LNCaP clone FGC (cell line): ENCODE measurements around the gene GTSF1L.

ENCODE experiments used
- DNase-seq: peaks from one replicate; pipeline ENCODE4 v3.0.0-alpha.2; 2011; ENCODE audit warnings: low read depth
- H3K4me3 ChIP-seq: 2 replicates; pipeline ENCODE4 v1.5.1; 2011; ENCODE audit warnings: mild to moderate bottlenecking, low read depth, low read length, control low read depth
- CTCF ChIP-seq: IDR thresholded peaks from 2 replicates; pipeline ENCODE4 v1.5.1; 2012; ENCODE audit warnings: mild to moderate bottlenecking; ENCODE audit not compliant: control insufficient read depth, insufficient read depth; ENCODE audit errors: extremely low read depth

GTSF1L gene

DNA sequence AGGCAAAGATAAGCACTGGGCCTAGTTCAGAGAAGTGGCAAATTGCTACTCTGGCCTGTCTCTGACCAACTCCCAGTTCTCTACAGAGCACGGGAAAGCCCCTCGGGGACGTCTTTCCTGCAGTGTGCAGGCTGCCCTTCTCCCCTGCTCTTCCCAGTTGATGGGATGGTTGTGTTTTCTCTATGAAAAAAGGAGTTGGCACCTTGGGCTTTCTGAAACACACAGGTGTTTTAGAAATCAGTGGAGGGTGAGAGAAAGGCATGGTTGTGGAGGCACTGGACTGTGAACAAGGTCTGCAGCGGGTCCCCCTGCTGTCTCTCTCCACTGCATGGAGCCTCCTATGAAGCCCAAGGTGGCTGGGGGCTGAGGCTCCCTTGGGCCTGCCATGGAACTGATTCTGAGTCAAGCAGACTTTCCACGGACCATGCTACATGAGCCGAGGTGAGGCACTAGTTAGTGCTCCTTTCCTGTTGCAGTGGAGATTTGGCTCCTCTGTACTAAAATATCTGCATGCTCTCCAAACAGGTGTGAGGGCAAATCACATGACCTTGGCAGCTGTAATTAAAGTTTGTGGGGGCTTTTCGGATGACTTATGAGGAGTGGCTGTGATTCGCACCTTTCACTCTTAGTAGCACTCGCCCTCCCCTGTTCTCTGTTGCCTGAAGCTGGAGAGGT lies 16.3 kb downstream of the GTSF1L start:
- H3K4me3 ChIP-seq = no peak overlapping the region
- no peak for TF ChIP-seq CTCF
- DNase-seq = no peak

DNA sequence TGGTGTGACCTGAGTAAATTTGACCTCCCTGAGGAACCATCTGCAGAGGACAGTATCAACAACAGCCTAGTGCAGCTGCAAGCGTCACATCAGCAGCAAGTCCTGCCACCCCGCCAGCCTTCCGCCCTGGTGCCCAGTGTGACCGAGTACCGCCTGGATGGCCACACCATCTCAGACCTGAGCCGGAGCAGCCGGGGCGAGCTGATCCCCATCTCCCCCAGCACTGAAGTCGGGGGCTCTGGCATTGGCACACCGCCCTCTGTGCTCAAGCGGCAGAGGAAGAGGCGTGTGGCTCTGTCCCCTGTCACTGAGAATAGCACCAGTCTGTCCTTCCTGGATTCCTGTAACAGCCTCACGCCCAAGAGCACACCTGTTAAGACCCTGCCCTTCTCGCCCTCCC lies 24.3 kb downstream of the GTSF1L start:
- no peak for DNase-seq
- no peak overlapping the region for H3K4me3 ChIP-seq
- TF ChIP-seq CTCF = no peak

DNA sequence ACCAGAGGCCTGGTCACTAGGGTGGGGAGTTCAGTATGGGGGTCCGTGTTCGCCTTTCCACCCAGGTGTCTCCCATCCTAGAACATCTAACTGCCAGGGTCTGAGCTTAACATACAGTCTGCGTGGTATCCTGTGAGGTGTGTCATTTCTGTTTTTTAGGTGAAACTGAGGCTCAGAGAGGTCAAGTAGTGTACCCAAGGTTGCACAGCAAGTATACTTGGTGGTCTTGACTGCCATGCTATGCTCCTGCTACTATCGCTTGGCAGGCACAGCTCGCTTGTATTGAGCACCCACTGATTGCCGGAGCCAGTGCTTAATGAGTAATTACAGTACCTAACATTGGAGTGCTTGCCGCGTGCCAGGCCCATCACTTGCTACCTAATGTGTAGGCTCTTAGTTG lies 26.2 kb downstream of the GTSF1L start:
- no peak overlapping the region for H3K4me3 ChIP-seq
- no peak for DNase-seq
- TF ChIP-seq CTCF = no peak

DNA sequence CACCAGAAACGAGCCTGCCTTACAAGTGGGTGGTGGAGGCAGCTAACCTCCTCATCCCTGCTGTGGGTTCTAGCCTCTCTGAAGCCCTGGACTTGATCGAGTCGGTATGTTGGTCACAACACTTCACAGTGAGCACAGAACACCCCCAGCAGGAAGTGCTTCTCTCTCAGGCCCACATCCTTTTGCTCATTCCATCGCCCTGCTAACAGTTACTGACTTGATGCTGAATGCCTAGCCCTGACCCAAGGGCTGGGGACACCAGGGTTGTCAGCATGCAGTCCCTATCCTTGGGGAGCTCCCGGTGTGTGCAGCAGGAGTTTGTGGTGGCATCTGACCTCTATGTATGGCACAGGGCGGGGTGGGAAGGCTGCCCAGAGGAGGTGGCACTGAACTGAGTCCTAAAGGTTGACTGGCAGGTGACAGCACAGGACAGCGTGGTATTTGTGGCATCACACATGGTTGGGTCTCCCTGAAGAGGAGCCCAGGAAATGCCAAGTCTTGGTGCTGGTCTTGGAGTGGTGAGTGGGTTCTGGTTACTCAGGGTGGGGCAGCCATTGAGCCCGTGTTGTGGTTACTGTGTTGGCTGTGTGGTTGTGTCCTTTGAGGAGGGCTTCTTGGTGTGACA lies 26.7 kb downstream of the GTSF1L start:
- H3K4me3 ChIP-seq = no peak overlapping the region
- no peak for DNase-seq
- no peak for TF ChIP-seq CTCF

DNA sequence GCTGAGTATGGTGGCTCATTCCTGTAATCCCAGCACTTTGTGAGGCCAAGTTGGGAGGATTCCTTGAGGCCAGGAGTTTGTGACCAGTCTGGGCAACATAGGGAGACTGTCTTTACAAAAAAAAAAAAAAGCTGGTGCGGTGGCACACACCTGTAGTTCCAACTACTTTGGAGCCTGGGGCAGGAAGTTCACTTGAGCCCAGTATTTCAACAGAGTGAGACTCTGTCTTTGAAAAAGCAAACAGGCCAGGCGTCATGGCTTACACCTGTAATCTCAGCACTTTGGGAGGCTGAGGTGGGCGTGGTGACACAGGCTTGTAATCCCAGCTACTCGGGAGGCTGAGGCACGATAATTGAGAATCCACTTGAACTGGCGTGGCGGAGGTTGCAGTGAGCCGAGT lies 31.2 kb downstream of the GTSF1L start:
- TF ChIP-seq CTCF = no peak
- DNase-seq = no peak
- no peak overlapping the region for H3K4me3 ChIP-seq

- no peak for TF ChIP-seq CTCF
- no peak for DNase-seq
- H3K4me3 ChIP-seq = no peak overlapping the region
Observed at GRCh38 chr20:43694763-43695162, 32.0 kb downstream of the GTSF1L start.
